ENCODE results near the gene ACTC1.

The ACTC1 gene

DNA sequence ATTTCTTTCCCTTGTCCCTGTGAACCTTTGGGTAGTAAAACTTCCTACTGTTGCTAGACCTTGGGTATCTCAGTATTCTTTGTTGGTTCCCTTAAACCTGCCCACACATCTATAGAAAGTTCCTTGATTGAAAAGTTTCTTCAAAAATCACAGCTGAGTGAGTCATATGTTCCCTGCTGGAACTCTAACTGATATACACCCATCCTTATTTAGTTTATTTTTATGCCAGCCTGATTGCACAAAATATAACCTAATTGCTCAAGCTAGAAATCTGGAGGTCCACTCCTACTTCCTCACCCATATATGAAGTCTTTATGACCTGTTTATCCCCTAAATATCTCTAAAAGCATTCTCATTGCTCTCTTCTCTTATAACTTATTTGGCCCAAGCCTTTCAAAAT lies 26.8 kb downstream of the ACTC1 start:
- H3K4me3 ChIP-seq (ENCODE audit: low read depth, low read length), result no peak overlapping the region
- TF ChIP-seq ZNF341 (tag by site-specific recombination; IDR thresholded peaks at IDR 0.05; ENCODE audit: low read depth) (no peak), GLIS1 (tag by site-specific recombination; IDR thresholded peaks at IDR 0.05) (no peak), ZNF629 (tag by site-specific recombination; IDR thresholded peaks at IDR 0.05) (no peak), ZNF560 (tag by site-specific recombination; IDR thresholded peaks at IDR 0.05; ENCODE audit: borderline replicate concordance) (no peak), KLF9 (tag by site-specific recombination; IDR thresholded peaks at IDR 0.05; ENCODE audit: low read depth) (no peak), TRIM28 (IDR thresholded peaks at IDR 0.05; ENCODE audit: borderline replicate concordance, low read length) (no peak), SCRT2 (tag by site-specific recombination; IDR thresholded peaks at IDR 0.05) (no peak)
- TF ChIP-seq, protein P1, sequence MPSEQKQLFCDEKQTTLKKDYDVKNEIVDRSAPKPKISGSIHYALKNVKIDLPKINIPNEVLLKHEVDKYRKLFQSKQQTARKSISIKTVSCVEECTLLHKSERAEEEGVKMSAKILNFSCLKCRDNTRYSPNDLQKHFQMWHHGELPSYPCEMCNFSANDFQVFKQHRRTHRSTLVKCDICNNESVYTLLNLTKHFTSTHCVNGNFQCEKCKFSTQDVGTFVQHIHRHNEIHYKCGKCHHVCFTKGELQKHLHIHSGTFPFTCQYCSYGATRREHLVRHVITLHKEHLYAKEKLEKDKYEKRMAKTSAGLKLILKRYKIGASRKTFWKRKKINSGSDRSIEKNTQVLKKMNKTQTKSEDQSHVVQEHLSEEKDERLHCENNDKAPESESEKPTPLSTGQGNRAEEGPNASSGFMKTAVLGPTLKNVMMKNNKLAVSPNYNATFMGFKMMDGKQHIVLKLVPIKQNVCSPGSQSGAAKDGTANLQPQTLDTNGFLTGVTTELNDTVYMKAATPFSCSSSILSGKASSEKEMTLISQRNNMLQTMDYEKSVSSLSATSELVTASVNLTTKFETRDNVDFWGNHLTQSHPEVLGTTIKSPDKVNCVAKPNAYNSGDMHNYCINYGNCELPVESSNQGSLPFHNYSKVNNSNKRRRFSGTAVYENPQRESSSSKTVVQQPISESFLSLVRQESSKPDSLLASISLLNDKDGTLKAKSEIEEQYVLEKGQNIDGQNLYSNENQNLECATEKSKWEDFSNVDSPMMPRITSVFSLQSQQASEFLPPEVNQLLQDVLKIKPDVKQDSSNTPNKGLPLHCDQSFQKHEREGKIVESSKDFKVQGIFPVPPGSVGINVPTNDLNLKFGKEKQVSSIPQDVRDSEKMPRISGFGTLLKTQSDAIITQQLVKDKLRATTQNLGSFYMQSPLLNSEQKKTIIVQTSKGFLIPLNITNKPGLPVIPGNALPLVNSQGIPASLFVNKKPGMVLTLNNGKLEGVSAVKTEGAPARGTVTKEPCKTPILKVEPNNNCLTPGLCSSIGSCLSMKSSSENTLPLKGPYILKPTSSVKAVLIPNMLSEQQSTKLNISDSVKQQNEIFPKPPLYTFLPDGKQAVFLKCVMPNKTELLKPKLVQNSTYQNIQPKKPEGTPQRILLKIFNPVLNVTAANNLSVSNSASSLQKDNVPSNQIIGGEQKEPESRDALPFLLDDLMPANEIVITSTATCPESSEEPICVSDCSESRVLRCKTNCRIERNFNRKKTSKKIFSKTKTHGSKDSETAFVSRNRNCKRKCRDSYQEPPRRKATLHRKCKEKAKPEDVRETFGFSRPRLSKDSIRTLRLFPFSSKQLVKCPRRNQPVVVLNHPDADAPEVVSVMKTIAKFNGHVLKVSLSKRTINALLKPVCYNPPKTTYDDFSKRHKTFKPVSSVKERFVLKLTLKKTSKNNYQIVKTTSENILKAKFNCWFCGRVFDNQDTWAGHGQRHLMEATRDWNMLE (tag by site-specific recombination; conservative IDR thresholded peaks at IDR 0.05; ENCODE audit: low read depth), result no peak
- POLR2A ChIA-PET, result no interaction called here
- H3K4me1 ChIP-seq (ENCODE audit: control insufficient read depth, insufficient read depth, low read length), result no peaks in the 10 kb centered on the region
- CTCF ChIA-PET, result interaction anchor here (0.6 kb wide), 1 partner anchor 90 kb away, joined by 3 read pairs; no protein-coding TSS in a partner anchor
- H3K9me3 ChIP-seq (ENCODE audit: control insufficient read depth, insufficient read depth, low read depth, low read length), result no peaks in the 10 kb centered on the region
- no peak overlapping the region for H3K27ac ChIP-seq (ENCODE audit: extremely low read depth, low read depth, low read length)
- H3K36me3 ChIP-seq (ENCODE audit: control insufficient read depth in 2 of 2, insufficient read depth in 1 of 2, low read length in 2 of 2), result no peaks in the 10 kb centered on the region

DNA sequence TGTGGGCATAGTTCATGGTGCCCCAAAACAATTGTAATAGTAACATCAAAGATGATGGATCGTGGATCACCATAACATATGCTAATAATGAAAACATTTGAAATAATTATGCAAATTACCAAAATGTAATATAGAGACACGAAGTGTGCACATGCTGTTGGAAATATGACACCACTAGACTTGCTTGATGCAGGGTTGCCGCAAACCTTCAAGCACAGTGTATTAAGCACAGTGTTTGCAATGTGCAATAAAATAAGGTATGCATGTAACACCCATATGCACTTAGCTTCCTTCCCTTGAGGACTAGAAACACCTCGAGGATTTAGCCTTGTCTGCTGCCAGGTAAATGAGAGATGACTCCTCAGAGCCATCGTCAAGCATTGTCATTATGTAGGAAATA lies 29.6 kb downstream of the ACTC1 start:
- Histone ChIP-seq H3K4me3 (ENCODE audit: low read depth, low read length) (no peak overlapping the region), H3K27ac (ENCODE audit: extremely low read depth, low read depth, low read length) (no peak overlapping the region), H3K9me3 (ENCODE audit: control insufficient read depth, insufficient read depth, low read depth, low read length) (no peaks in the 10 kb centered on the region), H3K36me3 (ENCODE audit: control insufficient read depth in 2 of 2, insufficient read depth in 1 of 2, low read length in 2 of 2) (no peaks in the 10 kb centered on the region), H3K4me1 (ENCODE audit: control insufficient read depth, insufficient read depth, low read length) (no peaks in the 10 kb centered on the region)
- ChIA-PET POLR2A (no interaction called here), CTCF (no interaction called here)
- TF ChIP-seq REPIN1 (tag by site-specific recombination; IDR thresholded peaks at IDR 0.05; ENCODE audit: low read depth) (no peak), ZNF629 (tag by site-specific recombination; IDR thresholded peaks at IDR 0.05) (no peak), ZNF777 (tag by site-specific recombination; IDR thresholded peaks at IDR 0.05; ENCODE audit: borderline replicate concordance) (no peak), ZFP69B (tag by site-specific recombination; IDR thresholded peaks at IDR 0.05) (no peak), SCRT2 (tag by site-specific recombination; IDR thresholded peaks at IDR 0.05) (no peak), ZNF266 (tag by site-specific recombination; IDR thresholded peaks at IDR 0.05; ENCODE audit: low read depth) (no peak), ZNF600 (tag by site-specific recombination; IDR thresholded peaks at IDR 0.05) (no peak), ZIC2 (tag by site-specific recombination; IDR thresholded peaks at IDR 0.05) (no peak)
- TF ChIP-seq, protein P2, sequence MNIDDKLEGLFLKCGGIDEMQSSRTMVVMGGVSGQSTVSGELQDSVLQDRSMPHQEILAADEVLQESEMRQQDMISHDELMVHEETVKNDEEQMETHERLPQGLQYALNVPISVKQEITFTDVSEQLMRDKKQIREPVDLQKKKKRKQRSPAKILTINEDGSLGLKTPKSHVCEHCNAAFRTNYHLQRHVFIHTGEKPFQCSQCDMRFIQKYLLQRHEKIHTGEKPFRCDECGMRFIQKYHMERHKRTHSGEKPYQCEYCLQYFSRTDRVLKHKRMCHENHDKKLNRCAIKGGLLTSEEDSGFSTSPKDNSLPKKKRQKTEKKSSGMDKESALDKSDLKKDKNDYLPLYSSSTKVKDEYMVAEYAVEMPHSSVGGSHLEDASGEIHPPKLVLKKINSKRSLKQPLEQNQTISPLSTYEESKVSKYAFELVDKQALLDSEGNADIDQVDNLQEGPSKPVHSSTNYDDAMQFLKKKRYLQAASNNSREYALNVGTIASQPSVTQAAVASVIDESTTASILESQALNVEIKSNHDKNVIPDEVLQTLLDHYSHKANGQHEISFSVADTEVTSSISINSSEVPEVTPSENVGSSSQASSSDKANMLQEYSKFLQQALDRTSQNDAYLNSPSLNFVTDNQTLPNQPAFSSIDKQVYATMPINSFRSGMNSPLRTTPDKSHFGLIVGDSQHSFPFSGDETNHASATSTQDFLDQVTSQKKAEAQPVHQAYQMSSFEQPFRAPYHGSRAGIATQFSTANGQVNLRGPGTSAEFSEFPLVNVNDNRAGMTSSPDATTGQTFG (tag by site-specific recombination; IDR thresholded peaks at IDR 0.05; ENCODE audit: borderline replicate concordance), result no peak

DNA sequence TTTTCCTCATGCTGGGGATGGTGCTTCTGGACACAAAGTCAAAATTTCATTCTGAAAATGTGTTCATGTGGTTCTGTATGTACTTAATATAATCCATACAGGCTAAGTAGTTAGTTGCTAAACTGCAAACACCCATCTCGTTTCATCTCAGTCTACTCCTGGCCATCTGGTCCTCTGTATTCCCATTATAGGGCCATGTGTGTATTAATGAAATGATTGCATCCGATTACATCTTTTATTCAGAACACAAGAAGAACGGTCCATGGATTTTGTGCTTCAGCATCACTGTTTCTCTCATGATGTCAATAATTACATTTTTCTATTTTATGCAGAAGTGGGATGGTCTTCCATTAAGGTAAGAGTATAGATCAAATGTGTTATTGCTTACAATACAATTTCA lies 34.4 kb downstream of the ACTC1 start:
- no peaks in the 10 kb centered on the region for H3K9me3 ChIP-seq (ENCODE audit: control insufficient read depth, insufficient read depth, low read depth, low read length)
- no peaks in the 10 kb centered on the region for H3K4me1 ChIP-seq (ENCODE audit: control insufficient read depth, insufficient read depth, low read length)
- H3K27ac ChIP-seq (ENCODE audit: extremely low read depth, low read depth, low read length), result no peak overlapping the region
- ChIA-PET CTCF (no interaction called here), POLR2A (no interaction called here)
- no peaks in the 10 kb centered on the region for H3K36me3 ChIP-seq (ENCODE audit: control insufficient read depth in 2 of 2, insufficient read depth in 1 of 2, low read length in 2 of 2)
- no peak overlapping the region for H3K4me3 ChIP-seq (ENCODE audit: low read depth, low read length)
- TF ChIP-seq, protein P3, sequence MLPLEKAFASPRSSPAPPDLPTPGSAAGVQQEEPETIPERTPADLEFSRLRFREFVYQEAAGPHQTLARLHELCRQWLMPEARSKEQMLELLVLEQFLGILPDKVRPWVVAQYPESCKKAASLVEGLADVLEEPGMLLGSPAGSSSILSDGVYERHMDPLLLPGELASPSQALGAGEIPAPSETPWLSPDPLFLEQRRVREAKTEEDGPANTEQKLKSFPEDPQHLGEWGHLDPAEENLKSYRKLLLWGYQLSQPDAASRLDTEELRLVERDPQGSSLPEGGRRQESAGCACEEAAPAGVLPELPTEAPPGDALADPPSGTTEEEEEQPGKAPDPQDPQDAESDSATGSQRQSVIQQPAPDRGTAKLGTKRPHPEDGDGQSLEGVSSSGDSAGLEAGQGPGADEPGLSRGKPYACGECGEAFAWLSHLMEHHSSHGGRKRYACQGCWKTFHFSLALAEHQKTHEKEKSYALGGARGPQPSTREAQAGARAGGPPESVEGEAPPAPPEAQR (tag by site-specific recombination; IDR thresholded peaks at IDR 0.05), result no peak
- TF ChIP-seq ZNF354C (tag by site-specific recombination; IDR thresholded peaks at IDR 0.05; ENCODE audit: borderline replicate concordance, low read depth) (no peak), ZNF76 (tag by site-specific recombination; IDR thresholded peaks at IDR 0.05; ENCODE audit: borderline replicate concordance, low read depth) (no peak), SP7 (tag by site-specific recombination; IDR thresholded peaks at IDR 0.05) (no peak)
- TF ChIP-seq, protein P2 (tag by site-specific recombination; IDR thresholded peaks at IDR 0.05; ENCODE audit: borderline replicate concordance), result no peak

All from HEK293 (cell line).